SH-SY5Y (cell line): ENCODE measurements around the gene CCDC3.

Source experiments
- GATA2 ChIP-seq: IDR thresholded peaks from 2 replicates; pipeline ENCODE4 v1.6.1; 2011; ENCODE audit warnings: mild to moderate bottlenecking, low read depth, low read length
- GATA3 ChIP-seq: IDR thresholded peaks from 2 replicates; pipeline ENCODE4 v1.6.1; 2011; ENCODE audit warnings: low read depth, mild to moderate bottlenecking, low read length, moderate library complexity

DNA sequence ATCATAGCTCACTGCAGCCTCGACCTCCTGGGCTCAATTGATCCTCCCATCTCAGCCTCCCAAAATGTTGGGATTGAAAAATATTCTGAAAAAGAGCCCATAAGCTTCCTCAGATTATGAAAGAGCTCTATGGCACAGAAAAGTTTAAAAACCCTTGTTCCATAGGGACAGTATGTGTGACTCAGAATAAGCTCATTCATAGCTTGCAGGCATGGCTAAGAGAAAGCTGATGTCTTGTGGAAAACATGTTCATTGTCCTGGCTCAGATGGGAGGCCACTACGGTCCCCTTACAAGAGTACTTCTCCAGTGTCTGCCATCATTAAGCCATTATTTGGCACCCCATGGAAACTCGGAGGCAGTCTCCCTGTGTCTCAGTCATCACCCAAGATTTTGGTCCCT is 64.0 kb downstream of the CCDC3 start:
- no peak for TF ChIP-seq GATA3
- no peak for TF ChIP-seq GATA2
